HG02852 (cell line): Measurements from ENCODE around the gene ETS1.

Experiments
- ATAC-seq: cut with Tn5 transposase; IDR thresholded peaks from one replicate; pipeline ENCODE4 v1.9.1; 2021; ENCODE audit warnings: mild to moderate bottlenecking, moderate library complexity; ENCODE audit not compliant: unreplicated experiment

ETS1 gene

GRCh38 chr11:128506999-128507611 lies 80.3 kb downstream of the ETS1 start:
- ATAC-seq = no peak

DNA sequence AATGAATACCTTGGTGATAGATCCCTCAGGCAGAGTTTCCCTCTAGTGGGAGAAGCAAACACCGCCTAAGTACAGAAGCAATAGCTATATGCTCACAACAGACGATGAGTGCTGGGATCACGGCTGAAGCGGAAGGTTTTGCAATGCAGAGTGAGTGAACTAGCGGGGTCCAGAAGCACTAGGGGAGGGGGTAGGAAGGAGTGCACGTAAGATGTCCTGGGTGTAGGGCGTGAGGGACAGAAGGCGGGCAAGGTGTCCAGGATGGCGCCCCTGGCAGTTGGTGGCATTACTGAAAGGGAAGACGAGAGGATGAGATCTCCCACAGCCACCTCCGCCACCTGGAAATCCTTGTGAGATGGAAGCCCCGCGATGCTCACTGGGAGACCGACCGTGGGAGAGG lies 81.0 kb downstream of the ETS1 start:
- no peak for ATAC-seq

GRCh38 chr11:128505449-128506065 lies 81.8 kb downstream of the ETS1 start:
- no peak for ATAC-seq

- no peak for ATAC-seq
Measured at GRCh38 chr11:128504486-128504885, 82.9 kb downstream of the ETS1 start.

- ATAC-seq = no peak
Measured at GRCh38 chr11:128503245-128503991, 83.9 kb downstream of the ETS1 start.

DNA sequence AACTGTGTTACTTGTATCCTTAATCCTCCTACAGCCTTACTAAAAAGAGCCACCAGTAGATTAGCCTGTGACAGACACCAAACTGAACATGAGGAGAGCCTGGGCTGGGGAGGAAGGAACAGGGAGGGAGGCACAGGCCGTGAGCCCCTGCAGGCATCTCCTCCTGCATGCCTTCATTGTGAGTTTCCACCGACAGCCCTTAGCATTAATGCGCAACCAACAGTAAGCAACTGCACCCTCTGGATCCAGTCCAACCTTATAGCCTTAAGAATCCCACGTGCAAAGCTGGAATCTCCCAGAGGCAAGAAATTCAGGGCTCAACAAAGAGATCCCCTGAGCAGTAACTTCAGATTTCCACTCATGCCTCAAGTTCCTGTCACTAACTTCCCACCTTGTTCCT lies 84.6 kb downstream of the ETS1 start:
- no peak for ATAC-seq

DNA sequence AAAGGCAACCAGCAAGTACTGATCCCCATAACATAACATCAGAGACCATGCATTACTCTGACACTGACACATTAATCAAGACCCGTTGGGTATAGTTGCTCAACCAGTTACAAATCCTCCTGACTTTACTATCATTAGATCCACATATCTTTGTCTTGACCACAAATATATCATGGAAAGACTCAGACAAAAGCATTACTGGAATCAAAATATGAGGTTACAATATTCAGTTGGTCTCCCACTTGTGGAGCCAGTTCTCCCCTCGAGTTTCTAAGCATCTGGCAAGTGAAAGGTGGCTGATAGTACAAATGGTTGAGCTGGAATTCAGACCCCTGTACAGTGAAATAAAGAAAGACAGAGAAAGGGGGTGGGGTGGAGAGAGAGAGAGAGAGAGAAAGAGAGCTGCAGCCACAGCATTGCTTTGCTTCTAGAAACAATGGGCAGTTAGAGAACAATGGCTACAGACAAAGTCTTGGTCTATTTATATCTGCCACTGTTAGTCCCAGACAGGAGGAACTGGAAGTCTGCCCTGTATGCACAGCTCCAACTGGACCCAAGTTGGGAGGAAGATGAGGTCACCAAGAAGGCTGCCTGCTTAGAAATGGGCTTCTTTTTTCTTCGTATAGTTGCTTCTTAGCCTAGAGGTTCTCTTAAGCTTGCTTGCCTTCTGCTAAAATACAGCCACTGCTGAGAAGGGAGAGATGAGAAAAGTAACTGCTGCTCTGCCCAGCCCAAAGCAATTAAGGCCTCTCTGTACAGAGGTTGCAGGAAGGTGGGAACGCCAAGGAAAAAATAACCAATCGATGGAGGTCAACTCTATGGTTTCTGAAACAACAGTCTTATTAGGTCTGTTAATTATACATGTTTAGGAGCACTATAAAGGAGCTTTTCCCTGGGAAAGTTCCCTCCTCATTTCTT lies 85.5 kb downstream of the ETS1 start:
- no peak for ATAC-seq

DNA sequence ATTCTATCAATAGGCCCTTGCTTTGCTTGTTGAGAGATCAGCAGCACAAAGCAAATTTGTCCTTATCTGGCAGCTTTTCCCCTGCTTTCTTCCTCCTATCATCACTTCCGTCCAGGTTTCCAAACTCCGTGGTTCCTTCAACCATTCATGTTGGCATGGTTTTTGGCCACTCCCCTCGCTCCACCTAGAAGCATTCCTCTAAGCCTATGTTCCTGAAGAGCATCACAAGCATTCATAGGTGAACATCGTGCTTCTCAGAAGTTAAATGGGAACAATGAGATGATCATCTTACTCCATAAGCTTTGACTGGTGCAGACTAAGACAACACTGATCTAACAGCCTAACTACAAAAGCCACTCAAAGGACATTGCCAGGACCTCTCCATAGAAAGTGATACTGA lies 86.3 kb downstream of the ETS1 start:
- ATAC-seq = no peak

GRCh38 chr11:128500493-128500892 lies 86.9 kb downstream of the ETS1 start:
- no peak for ATAC-seq

- ATAC-seq = no peak
Measured at GRCh38 chr11:128499613-128500253, 87.6 kb downstream of the ETS1 start.

DNA sequence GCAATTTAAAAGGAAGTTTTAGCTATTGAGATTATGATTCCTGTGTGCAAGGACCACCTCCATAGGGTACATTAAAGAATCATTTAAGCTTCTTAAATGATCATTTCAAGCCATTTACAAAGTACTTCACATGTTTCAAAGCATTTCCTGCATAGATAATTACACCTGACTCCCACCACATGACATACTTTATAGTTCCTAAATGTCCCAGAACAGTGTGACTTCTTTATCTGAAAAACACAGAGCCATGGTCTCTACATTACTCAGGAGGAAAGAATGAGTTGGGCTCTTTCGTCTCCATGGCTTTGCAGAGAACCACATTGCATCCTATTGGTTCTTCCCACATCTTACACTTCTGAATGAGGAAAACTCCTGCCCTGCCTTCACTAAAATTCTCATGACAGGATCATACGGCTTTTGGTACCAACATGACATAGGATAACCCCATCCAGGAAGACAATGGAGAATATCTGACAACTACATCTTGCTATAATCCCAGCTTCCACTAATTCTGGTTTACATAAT lies 88.6 kb downstream of the ETS1 start:
- ATAC-seq = no peak

GRCh38 chr11:128497776-128498095 lies 89.6 kb downstream of the ETS1 start:
- no peak for ATAC-seq

DNA sequence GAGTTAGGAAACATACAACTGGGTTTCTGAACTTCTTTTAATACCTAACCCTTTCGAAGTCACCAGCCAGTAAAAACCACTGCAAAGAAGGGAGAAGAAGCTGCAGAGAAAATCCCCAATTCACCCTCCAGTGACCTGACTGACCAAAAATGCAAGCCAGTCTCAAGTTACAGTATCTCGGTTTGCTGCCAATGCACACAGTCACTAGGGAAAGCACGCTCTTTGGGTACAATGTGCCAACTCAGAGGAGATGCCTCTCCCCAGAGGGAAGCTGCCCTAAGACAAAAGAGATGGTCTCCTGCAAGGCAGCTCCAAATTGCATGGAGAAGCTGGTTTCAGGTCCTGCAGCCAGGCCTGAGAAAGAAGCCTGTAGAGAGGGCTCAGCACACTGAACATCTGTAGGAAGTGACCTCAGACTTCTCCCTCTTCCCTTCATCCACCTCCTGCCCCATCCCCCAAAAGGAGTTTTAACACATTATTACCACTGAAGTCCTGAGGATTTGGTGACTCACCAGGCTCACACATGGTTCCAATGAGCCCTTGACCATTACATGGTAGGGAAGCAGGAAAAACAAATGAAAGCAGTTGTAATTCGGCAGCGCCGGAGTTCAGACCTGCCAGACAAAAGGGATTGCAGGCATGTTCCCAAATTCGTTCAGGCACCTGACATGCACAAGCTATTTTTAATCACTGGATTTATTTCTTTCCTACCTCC lies 90.1 kb downstream of the ETS1 start:
- peak; percentile 72 for ATAC-seq

- ATAC-seq = no peak
Measured at GRCh38 chr11:128496692-128497060, 90.7 kb downstream of the ETS1 start.

GRCh38 chr11:128496249-128496648 lies 91.1 kb downstream of the ETS1 start:
- no peak for ATAC-seq

DNA sequence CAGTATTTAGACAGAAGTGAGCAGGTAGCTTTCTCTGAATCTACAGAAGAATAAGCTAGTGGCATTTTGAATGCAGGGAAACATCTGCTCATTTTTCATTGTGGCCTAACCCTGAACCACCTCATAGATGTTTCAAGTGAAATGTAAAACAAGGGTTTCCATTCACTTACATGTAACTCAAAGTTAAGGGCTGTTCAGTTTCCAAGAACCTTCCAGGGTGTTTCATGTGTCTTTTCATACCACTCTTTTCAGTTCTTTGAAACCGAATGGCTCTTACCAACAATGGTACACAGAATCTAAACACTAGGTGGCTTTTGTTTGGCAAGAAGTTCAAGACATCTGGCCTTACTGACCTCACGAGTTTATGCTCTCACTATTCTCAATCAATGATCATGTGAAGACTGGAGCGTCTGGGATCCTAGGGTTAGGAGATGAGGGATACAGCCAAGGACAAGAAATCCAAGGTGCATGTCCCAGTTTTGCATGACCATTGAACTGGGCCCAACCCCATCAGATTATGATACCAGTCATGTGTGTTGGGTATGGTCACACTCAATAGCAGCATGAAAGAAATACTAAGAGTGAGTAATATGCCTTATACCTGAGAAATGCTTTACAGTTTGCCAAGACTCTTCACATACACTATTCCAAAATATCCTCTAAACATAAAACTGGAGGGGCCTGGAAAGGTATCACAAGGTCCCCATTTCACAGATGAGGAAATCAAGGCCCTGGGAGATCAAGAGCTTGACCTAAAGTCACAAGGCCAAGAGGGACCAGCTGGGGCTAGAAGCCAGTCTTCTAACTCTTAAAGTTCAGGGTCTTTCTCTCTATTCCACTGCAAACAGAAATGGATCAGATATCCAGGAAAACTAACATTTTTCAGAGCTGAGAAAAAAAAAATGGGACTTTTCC lies 92.7 kb downstream of the ETS1 start:
- ATAC-seq = no peak

DNA sequence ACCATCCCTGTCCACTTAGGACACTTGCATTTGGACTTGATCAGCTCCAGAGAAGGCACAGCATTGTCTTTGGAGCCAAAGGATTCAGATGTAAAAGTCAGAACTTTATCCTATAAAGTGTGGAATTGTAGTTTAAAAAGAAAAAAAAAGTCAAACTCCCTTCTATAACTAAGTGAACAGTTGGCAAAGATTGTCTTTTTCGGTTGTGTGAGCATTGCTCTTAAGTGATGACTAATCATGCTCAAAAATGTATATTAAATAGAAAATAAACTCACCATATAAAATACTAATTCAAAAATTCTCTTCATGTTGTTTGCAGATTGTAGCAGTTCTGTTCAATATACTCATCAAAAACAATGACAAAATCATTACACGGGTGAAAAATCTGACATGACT lies 93.8 kb downstream of the ETS1 start:
- no peak for ATAC-seq

DNA sequence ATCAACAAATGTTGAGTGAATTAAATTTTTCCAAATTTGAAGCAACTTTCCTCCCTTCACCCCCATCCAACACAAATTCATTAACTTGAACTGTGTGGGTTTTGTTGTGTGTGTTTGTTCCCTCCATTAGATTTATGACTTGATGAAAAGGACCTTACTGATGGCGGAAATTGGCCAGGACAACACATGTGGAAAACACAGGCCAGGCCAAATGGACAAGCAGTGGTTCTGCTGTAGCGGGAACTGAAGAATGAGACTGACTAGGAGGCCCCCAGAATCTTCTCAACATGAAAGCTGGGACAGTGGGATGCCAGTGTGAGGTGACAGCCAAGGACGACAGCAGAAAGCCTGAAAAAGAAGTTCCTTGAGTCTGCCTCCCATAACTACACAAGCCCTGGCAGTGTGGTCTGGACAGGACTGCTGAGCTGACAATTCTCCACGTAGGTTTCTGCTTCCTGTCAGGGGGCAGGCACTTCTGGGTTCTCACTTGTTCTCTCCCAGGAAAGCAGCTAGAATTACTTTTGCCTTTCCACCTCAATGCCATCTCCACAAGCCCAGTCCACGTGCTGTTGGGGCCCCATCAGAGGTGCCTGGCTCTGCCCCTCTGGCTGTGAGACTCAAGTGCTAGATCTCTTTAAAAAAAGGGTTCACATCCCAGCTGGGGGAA lies 94.3 kb downstream of the ETS1 start:
- ATAC-seq = no peak

GRCh38 chr11:128492461-128492860 lies 94.9 kb downstream of the ETS1 start:
- ATAC-seq = no peak
